GM19023 (cell line): ENCODE measurements around the gene FTH1.
"Not testable (repeated sequence)": the region's sequence is repeated elsewhere in the genome, so short reads cannot be mapped to it uniquely, and the experiment has no call there.

ENCODE experiments used
- ATAC-seq: cut with Tn5 transposase; IDR thresholded peaks from one replicate; pipeline ENCODE4 v1.9.1; 2021; ENCODE audit warnings: mild to moderate bottlenecking, moderate library complexity; ENCODE audit not compliant: unreplicated experiment

The FTH1 gene

DNA sequence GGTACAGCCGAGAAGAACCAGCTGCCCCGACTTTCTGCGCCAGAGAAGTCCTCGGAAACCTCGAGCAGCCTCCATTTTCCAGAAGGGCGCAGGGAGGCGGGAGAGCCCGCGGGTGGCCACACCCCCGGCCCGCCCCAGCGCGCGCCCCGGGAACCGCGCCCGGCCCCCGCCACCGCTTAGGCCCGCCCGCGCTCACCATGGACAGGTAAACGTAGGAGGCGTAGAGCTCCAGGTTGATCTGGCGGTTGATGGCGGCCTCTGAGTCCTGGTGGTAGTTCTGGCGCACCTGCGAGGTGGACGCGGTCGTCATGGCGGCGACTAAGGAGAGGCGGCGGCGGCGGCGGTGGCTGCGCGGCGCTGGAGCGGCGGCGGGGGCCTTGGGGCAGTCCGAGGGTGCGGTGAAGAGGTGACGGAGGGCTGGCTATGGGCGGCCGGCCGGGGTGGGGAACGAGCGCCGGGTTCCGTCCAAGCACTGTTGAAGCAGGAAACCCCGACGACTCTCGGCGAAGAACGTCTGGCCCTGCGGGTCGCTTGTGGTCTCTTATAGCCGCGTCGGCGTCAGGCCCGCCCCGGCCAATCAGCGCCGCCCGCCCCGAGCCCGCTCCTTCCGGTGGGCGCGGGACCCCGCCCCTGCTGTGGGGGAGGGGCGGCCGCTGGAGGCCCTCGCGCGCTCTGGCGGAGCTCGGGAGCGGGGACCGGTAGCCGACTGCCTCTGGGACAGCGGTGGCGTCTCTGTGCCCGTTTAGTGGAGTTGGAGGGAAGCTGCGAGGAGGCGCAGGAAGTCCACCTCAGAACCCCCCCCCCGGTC, at the start of gene FTH1:
Gene FTH1, minus strand, starts transcription at position 519 of the 808 bp plus-strand sequence. Its CDS starts 209 bp downstream, at position 310.
- ATAC-seq = peak; percentile 64

DNA sequence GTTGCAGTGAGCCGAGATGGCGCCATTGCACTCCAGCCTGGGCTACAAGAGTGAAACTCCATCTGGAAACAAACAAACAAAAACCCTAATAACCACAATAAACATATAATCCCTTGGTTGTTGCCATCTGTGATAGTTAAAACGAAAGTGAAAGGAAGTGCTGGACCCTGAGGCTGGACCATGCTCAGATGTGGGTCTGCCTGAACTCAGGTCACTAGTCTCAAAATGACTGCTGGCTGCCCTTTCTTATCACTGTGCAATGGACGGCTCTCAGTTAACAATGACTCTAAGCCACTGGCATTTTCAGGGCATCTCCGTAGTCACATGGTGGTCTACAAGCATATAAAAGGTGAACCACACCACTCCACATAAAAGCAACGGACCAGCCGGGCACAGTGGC, 48.2 kb upstream of the FTH1 start:
- no peak for ATAC-seq

DNA sequence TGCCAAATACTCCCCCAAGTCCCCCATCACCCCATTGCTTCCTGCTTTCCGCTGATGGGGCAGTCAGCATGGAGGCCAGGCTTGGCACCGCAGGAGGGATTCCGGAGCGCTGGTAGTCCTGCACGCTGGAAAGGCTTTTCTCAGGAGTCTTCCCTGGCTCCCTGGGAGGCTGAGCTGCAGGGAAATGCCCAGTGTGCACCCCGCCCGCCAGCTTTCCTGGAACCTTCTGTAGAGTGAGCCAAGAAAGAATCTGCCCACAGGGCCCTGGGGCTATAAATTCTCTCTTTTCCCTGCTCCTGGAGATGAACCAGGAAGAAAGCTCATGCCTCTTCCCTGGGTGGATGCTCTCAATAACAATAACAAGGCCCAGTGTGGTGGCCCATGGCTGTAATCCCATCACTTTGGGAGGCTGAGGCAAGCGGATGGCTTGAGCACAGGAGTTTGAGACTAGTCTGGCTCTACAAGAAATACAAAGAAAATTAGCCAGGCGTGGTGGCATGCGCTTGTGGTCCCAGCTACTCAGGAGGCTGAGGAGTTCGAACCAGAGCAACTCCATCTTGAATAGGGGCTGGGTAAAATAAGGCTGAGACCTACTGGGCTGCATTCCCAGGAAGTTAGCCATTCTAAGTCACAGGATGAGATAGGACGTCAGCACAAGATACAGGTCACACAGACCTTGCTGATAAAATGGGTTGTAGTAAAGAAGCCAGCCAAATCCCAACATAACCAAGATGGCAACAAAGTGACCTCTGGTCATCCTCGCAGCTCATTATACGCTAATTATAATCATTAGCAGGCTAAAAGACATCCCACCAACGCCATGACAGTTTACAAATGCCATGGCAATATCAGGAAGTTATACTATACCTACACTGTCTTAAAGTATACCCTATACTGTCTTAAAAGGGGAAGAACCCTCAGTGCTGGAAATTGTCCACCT, 46.4 kb upstream of the FTH1 start:
- ATAC-seq = no peak

DNA sequence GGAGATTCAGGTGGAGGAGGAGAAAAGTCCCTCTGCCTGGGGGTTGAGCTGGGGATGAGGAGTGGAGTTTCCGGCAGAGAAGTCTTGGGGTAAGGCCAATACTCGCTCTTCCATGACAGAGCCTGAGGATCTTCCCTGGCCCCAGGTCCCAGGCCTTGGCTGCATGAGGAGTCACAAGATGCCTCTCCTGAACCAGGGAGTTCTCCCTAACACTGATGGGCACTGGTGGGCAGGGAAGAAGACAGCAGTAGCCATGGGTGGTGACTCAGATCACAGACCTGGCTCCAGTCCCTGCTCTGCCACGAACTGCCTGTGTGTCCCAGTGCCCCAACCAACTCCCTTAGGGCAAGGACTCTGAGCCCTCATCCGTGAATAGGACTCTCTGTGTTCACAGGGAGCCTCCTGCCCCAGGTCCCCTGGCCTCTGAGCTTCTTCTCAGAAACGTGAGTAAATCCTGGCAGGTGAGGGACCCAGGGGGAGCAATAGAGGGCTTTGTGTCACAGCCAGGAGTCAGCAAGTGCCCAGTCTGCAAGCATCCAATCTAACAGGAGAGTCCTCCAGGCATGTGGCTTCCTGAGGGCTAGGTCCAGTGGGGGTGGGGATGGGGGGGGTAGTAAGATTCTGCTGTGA, 45.5 kb upstream of the FTH1 start:
- no peak for ATAC-seq

DNA sequence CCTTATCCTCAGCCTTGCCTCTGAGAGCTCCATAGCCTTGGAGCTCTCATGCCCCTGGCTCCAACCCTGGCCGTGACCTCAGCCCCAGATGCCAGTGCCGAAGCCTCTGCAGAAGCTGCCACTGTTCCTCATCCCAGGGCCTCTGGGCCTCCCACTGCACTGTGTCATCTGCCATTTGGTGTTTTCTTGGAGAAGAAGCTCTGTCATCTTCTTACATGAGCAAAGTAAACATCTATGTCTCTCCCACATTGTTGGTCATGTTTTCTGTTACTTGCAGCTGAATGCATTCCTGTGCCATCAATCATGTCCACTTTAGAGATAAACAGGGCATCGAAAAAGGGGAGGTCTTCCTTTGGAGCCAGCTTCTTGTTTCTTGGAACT, 45.0 kb upstream of the FTH1 start:
- ATAC-seq = no peak

DNA sequence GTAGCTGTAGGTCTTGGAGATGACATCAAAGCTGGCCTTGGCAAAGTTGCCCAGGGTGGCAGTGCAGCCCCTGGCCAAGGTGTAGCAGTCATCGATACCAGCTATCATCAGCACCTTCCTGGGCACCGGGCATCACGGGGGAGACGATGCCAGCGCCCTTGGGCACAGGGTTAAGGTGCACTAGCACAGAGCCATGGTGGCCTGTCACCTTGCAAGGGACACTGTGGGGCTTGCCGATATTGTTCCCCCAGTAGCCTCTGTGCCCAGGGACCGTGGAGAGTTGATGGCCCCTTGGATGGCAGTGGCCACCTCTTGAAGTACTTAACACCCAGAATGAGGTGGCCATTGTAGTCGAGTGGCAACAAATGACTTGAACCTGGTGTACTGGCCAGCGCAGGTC, 44.4 kb upstream of the FTH1 start:
- ATAC-seq = no peak

DNA sequence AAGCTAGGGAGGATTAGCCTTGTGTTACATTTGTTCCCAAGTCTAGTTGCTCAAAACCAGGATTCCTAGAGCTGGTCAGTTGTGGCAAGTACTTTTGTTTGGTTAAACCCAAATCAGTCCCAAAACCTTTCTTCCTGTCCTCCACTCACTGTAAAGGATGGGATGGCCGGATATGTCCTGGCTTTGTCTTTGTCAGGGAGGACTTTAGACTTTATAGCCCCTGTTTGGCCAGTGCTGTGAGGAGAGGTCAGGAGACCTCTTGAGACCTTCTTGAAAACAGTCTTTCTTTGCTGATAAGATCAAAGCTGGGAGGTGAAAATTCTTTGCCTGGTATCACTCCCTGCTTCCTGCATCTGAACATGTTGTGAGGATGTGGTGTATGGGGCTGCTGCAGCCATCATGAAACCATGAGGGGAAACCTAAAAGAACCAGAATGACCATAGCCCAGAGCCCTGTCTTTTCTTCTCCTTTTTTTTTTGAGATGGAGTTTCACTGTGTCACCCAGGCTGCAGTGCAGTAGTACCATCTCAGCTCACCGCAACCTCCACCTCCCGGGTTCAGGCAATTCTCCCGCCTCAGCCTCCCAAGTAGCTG, 43.6 kb upstream of the FTH1 start:
- no peak for ATAC-seq

DNA sequence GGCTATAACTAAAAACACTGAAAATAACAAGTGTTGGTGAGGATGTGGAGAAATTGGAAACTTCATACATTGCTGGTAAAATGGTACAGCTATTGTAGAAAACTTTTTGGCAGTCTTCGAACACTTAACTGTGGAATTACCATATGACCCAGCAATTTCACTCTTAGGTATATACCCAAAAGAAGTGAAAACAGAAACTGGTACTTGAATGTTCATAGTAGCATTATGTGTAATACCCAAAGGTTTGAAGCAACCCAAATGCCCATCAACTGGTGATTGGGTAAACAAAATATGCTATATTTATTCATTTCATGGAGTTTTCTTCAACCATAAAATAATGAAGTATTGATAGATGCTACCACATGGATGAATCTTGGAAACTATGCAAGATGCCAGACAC, 40.8 kb upstream of the FTH1 start:
- no peak for ATAC-seq

DNA sequence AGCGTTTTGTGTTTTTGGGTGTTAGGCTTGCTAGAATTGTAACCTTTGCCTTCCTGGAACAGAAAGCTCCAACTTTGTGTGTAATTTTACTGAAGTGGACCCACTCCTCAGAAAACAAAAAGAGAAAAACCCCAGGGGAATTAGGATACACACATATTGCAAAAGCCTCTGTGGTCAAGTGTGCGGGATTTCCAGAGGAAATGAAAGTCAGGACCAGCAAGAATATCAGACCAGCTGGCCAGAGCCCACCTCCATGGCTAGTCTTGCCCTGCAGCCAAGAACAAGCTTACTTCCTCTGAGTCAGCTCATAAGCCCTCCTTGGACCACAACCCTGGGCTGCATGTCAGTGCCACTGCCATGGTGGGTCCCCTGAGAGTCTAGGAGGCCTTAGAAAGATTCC, 37.0 kb upstream of the FTH1 start:
- ATAC-seq = peak; percentile 77

DNA sequence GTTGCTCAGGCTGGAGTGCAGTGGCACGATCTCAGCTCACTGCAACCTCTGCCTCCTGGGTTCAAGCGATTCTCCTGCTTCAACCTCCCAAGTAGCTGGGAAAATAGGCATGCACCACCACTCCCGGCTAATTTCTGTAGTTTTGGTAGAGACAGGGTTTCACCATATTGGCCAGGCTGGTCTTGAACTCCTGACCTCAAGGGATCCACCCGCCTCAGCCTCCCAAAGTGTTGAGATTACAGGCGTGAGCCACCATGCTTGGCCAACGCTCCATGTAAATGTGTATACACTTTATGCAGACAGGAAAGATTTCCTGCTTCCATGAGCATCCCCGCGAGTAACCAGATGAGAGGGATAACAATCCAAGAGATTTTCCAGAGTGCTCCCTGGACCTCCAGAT, 34.8 kb upstream of the FTH1 start:
- not testable (repeated sequence) for ATAC-seq

DNA sequence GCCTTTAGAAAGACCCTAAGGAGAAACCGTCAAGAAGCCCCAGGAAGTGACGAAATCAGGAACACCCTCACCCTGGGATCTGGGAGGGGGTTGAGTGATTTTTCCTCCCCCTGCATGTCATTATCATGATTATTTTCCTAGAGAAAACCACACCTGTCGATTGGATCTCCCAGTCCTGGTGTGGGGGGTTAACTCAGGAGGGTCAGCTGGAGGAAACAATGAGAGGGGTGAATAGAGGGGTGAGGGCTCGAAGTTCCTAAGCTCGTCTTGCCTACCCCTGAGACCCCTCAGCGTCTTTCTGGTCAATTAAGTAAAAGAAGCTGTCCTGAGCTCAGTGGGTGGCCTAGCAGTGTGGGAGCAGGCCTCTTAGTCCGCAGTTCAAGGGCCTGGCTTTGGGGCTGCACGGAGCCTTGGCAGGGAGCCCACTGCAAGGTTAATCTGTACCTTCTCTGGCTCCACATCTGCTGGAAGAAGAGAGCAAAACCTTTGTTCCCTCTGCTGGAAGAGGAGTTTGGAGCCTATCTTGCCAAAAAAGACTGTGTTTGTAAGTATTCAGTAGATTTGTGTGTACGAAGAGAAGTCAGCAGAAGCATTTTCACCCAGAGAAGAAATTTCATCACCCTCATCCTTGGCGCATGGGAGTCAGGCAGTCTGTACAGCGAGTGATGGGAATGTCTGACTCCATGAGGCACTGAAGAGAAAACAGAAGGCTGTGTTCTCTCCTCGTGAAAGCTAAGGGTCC, 34.2 kb upstream of the FTH1 start:
- no peak for ATAC-seq

DNA sequence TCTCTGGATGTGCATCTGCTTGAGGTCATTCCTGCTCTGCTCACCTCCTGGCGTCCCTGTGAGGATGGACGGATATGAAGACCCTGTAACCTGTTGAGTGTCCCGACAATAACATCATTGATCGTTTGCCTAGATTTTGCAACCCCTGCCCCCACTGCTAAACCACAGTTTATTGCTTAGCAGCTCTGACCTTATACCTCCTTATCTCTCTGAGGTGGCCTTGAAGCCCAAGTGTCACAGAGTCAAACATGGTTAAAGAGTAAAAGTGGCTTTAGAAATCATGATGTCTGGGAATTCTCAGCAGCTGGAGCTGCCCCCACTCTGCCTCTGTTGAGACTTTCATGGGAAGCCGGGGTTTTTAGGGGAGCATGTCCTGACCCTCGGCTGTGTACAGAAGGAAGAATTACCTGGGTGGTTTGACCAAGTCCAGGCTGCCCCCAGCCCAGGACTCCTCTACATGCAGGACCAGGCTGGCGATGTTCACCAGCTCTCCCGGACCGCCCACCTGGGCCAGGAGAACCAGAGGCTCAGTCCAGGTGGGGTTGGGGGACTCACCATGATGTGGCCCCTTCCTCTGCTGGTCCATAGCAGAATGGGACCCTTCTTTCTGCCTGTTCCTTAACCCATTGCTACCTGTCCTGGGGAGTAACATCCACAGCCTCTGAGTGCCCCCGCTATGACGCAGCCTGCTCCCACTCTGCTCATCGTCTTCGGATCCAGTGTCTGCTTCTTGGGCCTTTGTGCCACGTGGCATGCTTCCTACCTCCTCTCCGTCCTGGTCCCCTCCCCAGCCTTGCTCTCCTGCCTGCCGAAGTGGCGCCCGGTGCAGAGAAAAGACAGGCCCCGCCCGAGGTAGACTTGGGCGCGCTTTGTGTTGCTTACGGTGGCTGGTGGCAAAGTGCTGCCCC, 33.4 kb upstream of the FTH1 start:
- ATAC-seq = no peak

DNA sequence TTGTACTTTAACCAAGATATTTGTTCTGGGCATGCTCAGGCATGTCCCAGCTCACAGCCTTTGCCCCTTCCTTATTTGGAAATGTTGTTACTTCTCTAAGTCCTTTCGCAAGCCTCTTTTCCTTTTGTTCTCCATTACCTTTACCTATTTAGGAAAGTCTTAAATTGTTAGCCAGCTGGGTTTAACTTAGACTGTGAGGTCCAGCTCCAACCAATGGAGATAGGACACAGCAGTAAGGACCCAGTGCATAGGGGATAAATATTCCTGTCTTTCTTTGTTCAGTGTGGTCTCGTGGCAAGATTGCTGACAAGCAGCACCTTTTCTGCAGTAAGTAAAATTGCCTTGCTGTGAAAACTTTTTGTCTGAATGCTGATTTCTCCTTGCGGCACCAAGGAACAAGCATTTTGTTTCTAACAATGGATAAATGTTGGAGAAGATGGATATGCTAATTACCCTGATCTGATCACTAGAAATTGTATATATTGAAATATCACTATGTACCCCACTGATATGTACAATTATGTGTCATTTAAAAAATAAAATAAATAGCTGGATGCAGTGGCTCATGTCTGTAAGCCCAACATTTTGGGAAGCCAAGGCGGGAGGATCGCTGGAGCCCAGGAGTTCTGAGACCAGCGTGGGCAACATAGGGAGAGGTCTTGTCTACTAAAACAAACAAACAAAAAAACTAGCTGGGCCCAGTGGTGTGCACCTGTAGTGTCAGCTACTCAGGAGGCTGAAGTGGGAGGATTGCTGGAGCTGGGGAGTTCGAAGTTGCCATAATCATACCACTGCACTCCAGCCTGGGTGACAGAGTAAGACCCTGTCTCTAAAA, 31.9 kb upstream of the FTH1 start:
- ATAC-seq = no peak

DNA sequence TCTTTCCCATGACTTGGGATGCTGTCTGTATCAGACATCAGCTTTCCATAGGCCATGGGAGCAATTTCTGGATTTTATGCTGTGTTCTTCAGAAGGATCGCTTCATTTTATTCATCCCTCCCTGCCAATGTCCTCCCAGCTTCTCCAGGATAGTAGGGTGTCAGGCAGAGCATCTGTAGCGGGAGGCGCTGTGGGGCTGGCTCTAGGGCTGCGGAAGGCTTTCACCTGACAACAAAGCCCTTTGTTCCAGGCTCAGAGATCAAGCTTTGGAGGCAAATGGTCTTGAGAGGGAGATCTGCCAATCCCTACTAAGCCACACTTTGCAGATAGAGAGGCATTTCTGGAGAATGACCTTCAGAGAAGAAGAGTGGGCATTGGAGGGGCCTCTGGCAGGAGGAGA, 29.5 kb upstream of the FTH1 start:
- no peak for ATAC-seq

DNA sequence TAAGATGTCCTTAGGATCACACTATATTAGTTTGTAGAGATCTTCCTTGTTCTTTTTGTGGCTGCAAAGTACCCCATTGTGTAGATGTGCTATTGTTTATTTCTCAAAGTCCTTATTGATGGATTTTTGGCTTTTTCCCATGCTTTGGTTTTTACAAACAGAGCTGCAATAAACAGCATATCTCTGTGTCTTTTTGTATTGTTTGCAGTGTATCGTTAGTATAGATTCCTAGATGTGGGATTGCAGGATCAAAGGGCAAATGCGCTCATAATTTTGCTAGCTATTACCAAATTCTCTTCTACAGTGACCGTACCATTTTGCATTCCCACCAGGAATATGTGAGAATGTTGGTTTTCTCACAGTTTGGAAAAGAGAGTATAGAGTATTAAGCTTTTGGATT, 27.5 kb upstream of the FTH1 start:
- no peak for ATAC-seq

DNA sequence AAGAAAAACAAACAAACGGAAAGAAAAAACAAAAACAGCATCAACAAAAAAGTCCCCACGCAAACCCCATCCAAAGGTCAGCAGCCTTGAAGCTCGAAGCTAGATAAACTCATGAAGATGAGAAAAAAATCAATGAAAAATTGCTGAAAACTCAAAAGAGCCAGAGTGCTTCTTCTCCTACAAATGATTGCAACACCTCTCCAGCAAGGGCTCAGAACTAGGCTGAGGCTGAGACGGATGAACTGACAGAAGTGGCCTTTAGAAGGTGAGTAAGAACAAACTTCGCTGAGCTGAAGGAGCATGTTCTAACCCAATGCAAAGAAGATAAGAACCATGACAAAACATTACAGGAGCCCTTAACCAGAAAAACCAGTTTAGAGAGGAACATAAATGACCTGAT, 18.4 kb upstream of the FTH1 start:
- no peak for ATAC-seq

DNA sequence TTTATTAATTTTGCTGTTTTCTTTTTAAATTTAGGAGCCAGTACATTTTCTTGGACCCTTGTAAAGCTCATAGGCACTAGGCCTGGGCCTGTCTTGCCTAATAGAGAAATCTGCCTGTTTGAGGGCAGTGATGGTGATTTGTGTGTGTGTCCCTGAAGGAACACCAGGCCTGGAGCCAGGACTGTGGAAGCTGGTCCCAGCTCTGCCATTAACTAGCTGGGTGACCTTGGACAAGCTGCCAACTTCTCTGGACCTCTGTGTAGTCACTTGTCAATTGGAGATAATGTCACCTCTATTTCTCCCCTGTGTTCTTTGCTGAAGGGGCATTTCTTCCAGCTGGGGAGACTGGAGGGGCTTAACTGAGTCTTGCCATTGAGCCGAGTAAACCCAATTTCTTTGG, 16.0 kb upstream of the FTH1 start:
- no peak for ATAC-seq

DNA sequence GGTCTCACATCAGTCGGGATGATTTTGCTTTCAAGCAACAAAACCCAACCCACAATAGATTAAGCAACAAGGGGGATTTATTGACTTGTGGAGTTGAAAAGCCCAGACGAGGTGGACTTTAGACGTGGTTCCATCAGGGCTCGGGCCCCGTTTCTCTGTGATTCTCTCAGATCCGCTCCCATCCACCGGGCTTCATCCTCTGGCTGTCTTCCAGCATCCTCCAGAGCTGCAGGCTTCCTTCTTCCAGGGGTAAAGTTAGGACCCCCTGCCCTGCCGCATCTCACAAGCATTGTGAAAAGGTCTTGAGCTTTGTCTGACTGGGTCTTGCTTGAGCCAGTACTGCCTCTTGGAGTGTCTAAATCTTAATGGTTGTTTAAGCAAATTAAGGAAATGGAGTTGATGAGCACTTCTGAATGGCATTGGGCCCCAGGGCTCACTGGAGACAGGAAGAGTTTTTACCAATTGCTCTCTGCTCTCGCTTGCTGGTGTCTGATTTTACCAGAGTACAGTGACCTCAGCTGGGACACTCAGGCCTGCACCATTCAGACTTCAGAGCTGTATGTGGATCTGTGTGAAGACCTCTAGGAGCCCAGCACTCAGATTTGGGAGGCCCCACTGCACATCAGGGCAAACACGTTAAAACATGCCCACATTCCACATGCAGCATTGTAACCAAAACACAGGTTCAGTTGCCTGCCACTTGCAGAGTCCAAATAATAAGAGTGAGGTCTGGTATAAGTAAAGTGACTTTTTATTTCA, 13.5 kb upstream of the FTH1 start:
- ATAC-seq = no peak
